Memory B cell (primary cell): ENCODE data around the gene TIAM2.
"Not testable (repeated sequence)": the region's sequence is repeated elsewhere in the genome, so short reads cannot be mapped to it uniquely, and the experiment has no call there.

Experiments used
- ATAC-seq: fragments of 150-1000 bp; cut with Tn5 transposase; 2 replicates; pipeline ENCODE4 v1.10.0; 2021; ENCODE audit warnings: low read depth, mild to moderate bottlenecking, moderate library complexity
- DNase-seq, 2 donors: peaks; one replicate each; pipeline ENCODE4 v3.0.0; 2022; ENCODE audit warnings: low spot score in 2 of 2
- H3K27ac Mint-ChIP-seq: one replicate; pipeline ENCODE4 v1.8.0; 2022; ENCODE audit warnings: mild to moderate bottlenecking, moderate library complexity, mixed read lengths
- H3K27me3 Mint-ChIP-seq: one replicate; pipeline ENCODE4 v1.8.0; 2022; ENCODE audit warnings: mixed read lengths
- H3K36me3 Mint-ChIP-seq: one replicate; pipeline ENCODE4 v1.8.0; 2022; ENCODE audit warnings: mild to moderate bottlenecking, mixed read lengths
- H3K4me1 Mint-ChIP-seq: one replicate; pipeline ENCODE4 v1.8.0; 2022; ENCODE audit warnings: mixed read lengths
- H3K4me3 Mint-ChIP-seq: one replicate; pipeline ENCODE4 v1.8.0; 2022; ENCODE audit warnings: mild to moderate bottlenecking, moderate library complexity, mixed read lengths
- H3K9me3 Mint-ChIP-seq: one replicate; pipeline ENCODE4 v1.8.0; 2022; ENCODE audit warnings: mixed read lengths

The TIAM2 gene

GRCh38 chr6:155212616-155213380 is 217.7 kb downstream of the TIAM2 start:
- Mint-ChIP-seq H3K27ac (no peak overlapping the region), H3K27me3 (no peaks in the 10 kb centered on the region), H3K9me3 (no peaks in the 10 kb centered on the region), H3K4me1 (no peaks in the 10 kb centered on the region), H3K36me3 (peaks cover 10% of the 10 kb centered on the region), H3K4me3 (no peak overlapping the region)
- no peak for DNase-seq
- no peak for ATAC-seq

- no peaks in the 10 kb centered on the region for H3K27me3 Mint-ChIP-seq
- H3K4me1 Mint-ChIP-seq: no peaks in the 10 kb centered on the region
- no peak overlapping the region for H3K4me3 Mint-ChIP-seq
- peaks cover 10% of the 10 kb centered on the region for H3K36me3 Mint-ChIP-seq
- no peak overlapping the region for H3K27ac Mint-ChIP-seq
- no peak for DNase-seq
- no peaks in the 10 kb centered on the region for H3K9me3 Mint-ChIP-seq
- ATAC-seq: no peak
These were observed 218.7 kb downstream of the TIAM2 start for GRCh38 chr6:155213611-155214372.

- ATAC-seq (no peak), DNase-seq (no peak)
- Mint-ChIP-seq H3K9me3 (no peaks in the 10 kb centered on the region), H3K27ac (no peak overlapping the region), H3K36me3 (peaks cover 12% of the 10 kb centered on the region), H3K4me3 (no peak overlapping the region), H3K27me3 (no peaks in the 10 kb centered on the region), H3K4me1 (no peaks in the 10 kb centered on the region)
These were observed 220.8 kb downstream of the TIAM2 start for GRCh38 chr6:155215906-155216305.

GRCh38 chr6:155216312-155217046 is 221.4 kb downstream of the TIAM2 start:
- Mint-ChIP-seq H3K4me3 (no peak overlapping the region), H3K36me3 (peaks cover 11% of the 10 kb centered on the region), H3K27ac (no peak overlapping the region), H3K4me1 (no peaks in the 10 kb centered on the region), H3K9me3 (no peaks in the 10 kb centered on the region), H3K27me3 (no peaks in the 10 kb centered on the region)
- DNase-seq (no peak), ATAC-seq (no peak)

- H3K4me1 Mint-ChIP-seq, H3K36me3 Mint-ChIP-seq, ATAC-seq, H3K27ac Mint-ChIP-seq, H3K4me3 Mint-ChIP-seq, DNase-seq, H3K9me3 Mint-ChIP-seq, H3K27me3 Mint-ChIP-seq: not testable (repeated sequence)
These were observed 223.6 kb downstream of the TIAM2 start for GRCh38 chr6:155218711-155219110.

GRCh38 chr6:155219299-155219698 is 224.2 kb downstream of the TIAM2 start:
- H3K36me3 Mint-ChIP-seq: peaks cover 4% of the 10 kb centered on the region
- H3K4me1 Mint-ChIP-seq: peaks cover 2% of the 10 kb centered on the region
- ATAC-seq (no peak), DNase-seq (no peak)
- H3K4me3 Mint-ChIP-seq: no peak overlapping the region
- no peak overlapping the region for H3K27ac Mint-ChIP-seq
- H3K27me3 Mint-ChIP-seq: no peaks in the 10 kb centered on the region
- no peaks in the 10 kb centered on the region for H3K9me3 Mint-ChIP-seq

GRCh38 chr6:155219858-155220301 is 224.8 kb downstream of the TIAM2 start:
- Mint-ChIP-seq H3K9me3 (no peaks in the 10 kb centered on the region), H3K4me1 (peaks cover 5% of the 10 kb centered on the region), H3K27ac (no peak overlapping the region), H3K36me3 (peaks cover 2% of the 10 kb centered on the region), H3K27me3 (no peaks in the 10 kb centered on the region), H3K4me3 (no peak overlapping the region)
- ATAC-seq: no peak
- no peak for DNase-seq

GRCh38 chr6:155221086-155221485 is 226.0 kb downstream of the TIAM2 start:
- no peak overlapping the region for H3K4me3 Mint-ChIP-seq
- H3K36me3 Mint-ChIP-seq: peaks cover 2% of the 10 kb centered on the region
- H3K9me3 Mint-ChIP-seq: no peaks in the 10 kb centered on the region
- no peak for DNase-seq
- H3K4me1 Mint-ChIP-seq: peaks cover 5% of the 10 kb centered on the region
- H3K27me3 Mint-ChIP-seq: no peaks in the 10 kb centered on the region
- no peak overlapping the region for H3K27ac Mint-ChIP-seq
- no peak for ATAC-seq

- no peak for DNase-seq
- H3K4me1 Mint-ChIP-seq: peaks cover 5% of the 10 kb centered on the region
- H3K9me3 Mint-ChIP-seq: no peaks in the 10 kb centered on the region
- H3K27ac Mint-ChIP-seq: no peak overlapping the region
- no peak overlapping the region for H3K4me3 Mint-ChIP-seq
- H3K36me3 Mint-ChIP-seq: peaks cover 2% of the 10 kb centered on the region
- ATAC-seq: no peak
- H3K27me3 Mint-ChIP-seq: no peaks in the 10 kb centered on the region
These were observed 227.4 kb downstream of the TIAM2 start for GRCh38 chr6:155222506-155222905.

GRCh38 chr6:155223646-155224451 is 228.7 kb downstream of the TIAM2 start:
- peaks cover 5% of the 10 kb centered on the region for H3K4me1 Mint-ChIP-seq
- no peaks in the 10 kb centered on the region for H3K9me3 Mint-ChIP-seq
- peak overlapping the region; percentile 39 for H3K27ac Mint-ChIP-seq
- ATAC-seq: peak; percentile 34
- DNase-seq: no peak
- no peak overlapping the region for H3K4me3 Mint-ChIP-seq
- H3K36me3 Mint-ChIP-seq: peaks cover 2% of the 10 kb centered on the region
- no peaks in the 10 kb centered on the region for H3K27me3 Mint-ChIP-seq

GRCh38 chr6:155224618-155225017 is 229.5 kb downstream of the TIAM2 start:
- DNase-seq (no peak), ATAC-seq (no peak)
- Mint-ChIP-seq H3K36me3 (peaks cover 1% of the 10 kb centered on the region), H3K27me3 (no peaks in the 10 kb centered on the region), H3K4me3 (no peak overlapping the region), H3K27ac (peak overlapping the region; percentile 39), H3K4me1 (peaks cover 5% of the 10 kb centered on the region), H3K9me3 (peaks cover 2% of the 10 kb centered on the region)

GRCh38 chr6:155227046-155227445 is 231.9 kb downstream of the TIAM2 start:
- ATAC-seq: no peak

GRCh38 chr6:155228546-155229166 is 233.5 kb downstream of the TIAM2 start:
- H3K27me3 Mint-ChIP-seq: no peaks in the 10 kb centered on the region
- H3K36me3 Mint-ChIP-seq: peaks cover 5% of the 10 kb centered on the region
- DNase-seq (no peak), ATAC-seq (no peak)
- H3K4me3 Mint-ChIP-seq: no peak overlapping the region
- peaks cover 5% of the 10 kb centered on the region for H3K4me1 Mint-ChIP-seq
- no peak overlapping the region for H3K27ac Mint-ChIP-seq
- H3K9me3 Mint-ChIP-seq: peaks cover 6% of the 10 kb centered on the region

More at GRCh38 chr6:155227046-155227445, 231.9 kb downstream of the TIAM2 start:
- peaks cover 5% of the 10 kb centered on the region for H3K4me1 Mint-ChIP-seq
- peaks cover 5% of the 10 kb centered on the region for H3K36me3 Mint-ChIP-seq
- no peak overlapping the region for H3K27ac Mint-ChIP-seq
- no peaks in the 10 kb centered on the region for H3K27me3 Mint-ChIP-seq
- H3K4me3 Mint-ChIP-seq: no peak overlapping the region
- DNase-seq: no peak
- H3K9me3 Mint-ChIP-seq: peaks cover 6% of the 10 kb centered on the region
